Lower leg skin (tissue), 4 donors: Measurements from ENCODE around the gene NOTCH3. TPM values are rescaled to one million over a fixed set of nuclear protein-coding genes. Genes with fewer than 3 reads are reported as not detected.

ENCODE experiments used
- DNase-seq, 2 donors: peaks; one replicate each; pipeline ENCODE4 v3.0.0-alpha.2; 2019; ENCODE audit warnings: low spot score in 2 of 2
- H3K4me3 ChIP-seq: fragments of 200-600 bp; sonication (generic); 2 replicates; pipeline ENCODE4 v1.5.1; 2017; ENCODE audit warnings: mild to moderate bottlenecking, low read depth; ENCODE audit not compliant: poor library complexity, severe bottlenecking
- CTCF ChIP-seq, 3 donors: fragments of 450-650 bp; IDR thresholded peaks; one replicate each; pipeline ENCODE4 v1.5.1; 2016; ENCODE audit warnings: antibody characterized with exemption in 3 of 3, mild to moderate bottlenecking in 3 of 3, moderate library complexity in 2 of 3
- POLR2A ChIP-seq, 2 donors: fragments of 450-650 bp; IDR thresholded peaks; one replicate each; pipeline ENCODE4 v1.6.1; 2016 to 2017; ENCODE audit warnings: antibody characterized with exemption in 2 of 2, mild to moderate bottlenecking in 1 of 2, moderate library complexity in 1 of 2
- WGBS, 2 donors: methylation state at CpG; one replicate each; pipeline ENCODE4 v1.1.5; 2018; 5-methylcytosine and 5-hydroxymethylcytosine counted together
- intact Hi-C: fragments of 100-400 bp; cut with DNase I; formaldehyde crosslinking; loops from one replicate; pipeline ENCODE4 v1.15.0; 2023; ENCODE audit warnings: low total_unique reads
- total RNA-seq, 4 donors: library from RNA; depleted of rRNA; stranded (reverse); fragments of >200 nt; gene quantifications; one replicate each; pipeline ENCODE4 v1.1.0, GENCODE V29; 2016

NOTCH3 gene
- total RNA-seq: 100 to 1,000 TPM; 215 to 332 (median 251) TPM

DNA sequence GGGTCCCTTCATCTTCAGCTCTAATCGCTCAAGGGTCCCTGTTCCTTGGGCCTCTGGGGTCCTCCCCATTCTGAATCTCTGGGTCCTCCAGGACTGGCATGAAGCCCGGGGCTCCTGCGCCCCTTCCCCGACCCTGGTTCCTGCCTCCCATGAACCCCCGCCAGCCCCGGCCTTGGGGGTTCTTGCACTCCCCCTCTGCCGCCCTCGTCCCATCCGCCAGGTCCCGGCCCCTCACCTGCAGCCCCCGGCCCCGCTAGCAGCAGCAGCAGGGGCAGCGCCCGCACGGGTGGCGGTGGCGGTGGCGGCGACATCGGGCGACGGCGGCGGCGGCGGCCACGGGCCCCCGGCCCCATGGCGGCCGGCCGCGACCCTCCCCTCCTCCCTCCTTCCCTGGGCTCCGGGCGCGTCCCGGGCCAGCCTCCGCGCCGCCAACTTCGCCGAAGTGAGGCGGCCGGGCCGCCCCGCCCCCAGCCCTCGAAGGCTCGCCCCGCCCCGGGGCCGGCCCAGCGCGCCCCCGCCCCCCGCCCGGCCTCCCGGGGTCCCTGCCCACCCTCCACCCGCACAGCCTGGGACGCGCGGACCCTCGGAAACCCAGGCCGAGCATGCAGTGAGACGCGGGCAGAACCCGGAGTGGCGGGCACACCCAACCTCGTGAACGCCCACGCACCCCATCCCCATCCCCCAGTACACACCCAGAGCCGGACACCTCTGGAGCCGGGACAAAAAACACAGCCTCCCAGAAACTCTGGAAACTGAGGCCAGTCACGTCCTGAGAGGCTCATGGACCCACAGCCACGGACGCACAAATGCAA, at the start of gene NOTCH3:
Gene NOTCH3, minus strand, starts transcription at position 443 of the 812 bp plus-strand sequence. Its CDS starts 90 bp downstream, at position 353.
- WGBS, 2 donors: 6 to 10% methylated on average over 20 to 48 of the region's 74 CpGs
- intact Hi-C loops: no loop called here
- DNase-seq: no peak
- TF ChIP-seq CTCF (IDR thresholded peaks at IDR 0.05): no peak
- peak within 1 kb of the TSS; percentile 50 for H3K4me3 ChIP-seq

DNA sequence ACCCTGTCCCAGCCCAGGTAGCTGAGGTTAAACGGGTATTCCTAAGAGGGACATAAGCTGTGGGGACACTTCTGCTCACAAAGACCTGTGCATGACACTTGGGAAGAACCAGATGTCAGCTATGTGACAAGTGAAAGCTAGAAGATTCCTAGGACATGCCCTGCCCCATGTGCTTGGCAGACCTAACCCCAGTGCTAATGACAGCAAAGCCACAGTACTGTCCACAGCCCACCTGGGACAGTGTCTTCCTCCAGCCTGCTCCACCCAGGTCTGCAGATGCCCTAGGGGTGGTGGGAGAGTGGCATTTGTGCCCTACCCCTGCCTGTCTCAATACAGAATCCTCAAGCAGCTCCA, 49.8 kb upstream of the NOTCH3 start:
- intact Hi-C loops: loop anchor here (10.0 kb wide), 1 partner anchor 156 kb away; no protein-coding TSS in a partner anchor
- DNase-seq: no peak
- TF ChIP-seq POLR2A (IDR thresholded peaks at IDR 0.05) (no peak), CTCF (IDR thresholded peaks at IDR 0.05) (no peak)
- 27 to 31% methylated on average over 1 of the region's 1 CpG for WGBS, 2 donors
- no peak overlapping the region for H3K4me3 ChIP-seq

- intact Hi-C loops: loop anchor here (10.0 kb wide), 1 partner anchor 155 kb away; no protein-coding TSS in a partner anchor
- TF ChIP-seq CTCF (IDR thresholded peaks at IDR 0.05): no peak
- TF ChIP-seq POLR2A (IDR thresholded peaks at IDR 0.05): no peak
- WGBS, 2 donors: 17 to 27% methylated on average over 15 of the region's 15 CpGs
- no peak for DNase-seq
- no peak overlapping the region for H3K4me3 ChIP-seq
These were observed 49.3 kb upstream of the NOTCH3 start for GRCh38 chr19:15249972-15250639.

- no peak for DNase-seq
- no peak overlapping the region for H3K4me3 ChIP-seq
- TF ChIP-seq POLR2A (IDR thresholded peaks at IDR 0.05): no peak
- TF ChIP-seq CTCF (IDR thresholded peaks at IDR 0.05): no peak
- intact Hi-C loops: no loop called here
- 61 to 63% methylated on average over 6 of the region's 6 CpGs for WGBS, 2 donors
These were observed 48.7 kb upstream of the NOTCH3 start for GRCh38 chr19:15249528-15249874.

- intact Hi-C loops: no loop called here
- 43 to 48% methylated on average over 19 of the region's 19 CpGs for WGBS, 2 donors
- DNase-seq: peak; percentile 63 to 94
These were observed 48.1 kb upstream of the NOTCH3 start for GRCh38 chr19:15248648-15249527.

More at GRCh38 chr19:15248648-15249527, 48.1 kb upstream of the NOTCH3 start:
- H3K4me3 ChIP-seq: no peak overlapping the region
- TF ChIP-seq POLR2A (IDR thresholded peaks at IDR 0.05) (no peak), CTCF (IDR thresholded peaks at IDR 0.05) (no peak)
